HG03025 (cell line): Measurements from ENCODE around the gene SGMS1.
"Not testable (repeated sequence)": the region's sequence is repeated elsewhere in the genome, so short reads cannot be mapped to it uniquely, and the experiment has no call there.

ENCODE experiments used
- ATAC-seq: cut with Tn5 transposase; IDR thresholded peaks from one replicate; pipeline ENCODE4 v1.9.1; 2021; ENCODE audit warnings: mild to moderate bottlenecking, moderate library complexity; ENCODE audit not compliant: unreplicated experiment, low FRiP score

The SGMS1 gene

GRCh38 chr10:50561816-50562215, 61.9 kb downstream of the SGMS1 start:
- ATAC-seq = no peak

- ATAC-seq = no peak
Observed at GRCh38 chr10:50561266-50561665, 62.5 kb downstream of the SGMS1 start.

- no peak for ATAC-seq
Observed at GRCh38 chr10:50560370-50560769, 63.4 kb downstream of the SGMS1 start.

- ATAC-seq = no peak
Observed at GRCh38 chr10:50558371-50558770, 65.4 kb downstream of the SGMS1 start.

- ATAC-seq = no peak
Observed at GRCh38 chr10:50557130-50557682, 66.5 kb downstream of the SGMS1 start.

DNA sequence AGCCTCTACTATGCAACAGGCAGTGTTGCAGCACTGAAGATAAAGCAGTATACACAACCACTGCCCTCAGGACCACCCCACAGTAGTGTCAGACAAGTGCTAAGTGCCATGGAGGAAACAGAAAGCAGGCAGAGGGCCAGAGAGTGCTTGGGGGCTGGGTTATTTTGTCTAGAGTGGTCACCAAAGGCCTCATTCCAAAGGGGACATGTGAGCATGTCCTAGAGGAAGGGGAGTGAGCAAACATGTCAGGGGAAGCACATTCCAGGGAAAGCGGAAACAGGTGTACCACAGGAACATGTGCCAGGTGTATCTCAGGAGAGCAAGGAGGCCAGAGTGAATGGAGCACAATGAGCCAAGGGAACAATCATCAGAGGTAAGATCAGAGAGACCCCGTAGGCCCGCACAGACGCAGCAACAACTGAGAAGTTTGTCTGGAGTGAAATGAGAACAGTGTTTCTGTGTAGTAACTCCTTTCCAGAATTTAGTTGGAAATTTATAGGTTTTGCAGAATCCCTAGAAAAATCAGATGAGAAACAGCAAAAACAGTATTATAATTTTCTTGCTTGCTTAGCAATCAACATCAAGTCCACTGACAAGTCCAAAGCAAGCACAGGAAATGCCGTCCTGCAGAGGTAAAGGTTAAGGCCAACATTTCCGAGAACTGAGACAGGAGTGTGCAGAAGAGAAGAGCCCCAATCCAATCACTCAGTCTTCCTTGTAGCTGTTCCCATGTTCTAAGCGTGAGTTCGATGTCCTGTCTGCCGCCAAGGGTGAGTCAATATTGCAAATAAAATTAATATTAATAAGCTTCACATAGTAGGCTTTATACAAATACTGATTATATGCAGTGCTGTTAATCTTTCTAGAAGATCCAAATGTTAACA, 67.3 kb downstream of the SGMS1 start:
- no peak for ATAC-seq

- no peak for ATAC-seq
Observed at GRCh38 chr10:50554995-50555568, 68.7 kb downstream of the SGMS1 start.

- ATAC-seq = no peak
Observed at GRCh38 chr10:50554376-50554994, 69.3 kb downstream of the SGMS1 start.

DNA sequence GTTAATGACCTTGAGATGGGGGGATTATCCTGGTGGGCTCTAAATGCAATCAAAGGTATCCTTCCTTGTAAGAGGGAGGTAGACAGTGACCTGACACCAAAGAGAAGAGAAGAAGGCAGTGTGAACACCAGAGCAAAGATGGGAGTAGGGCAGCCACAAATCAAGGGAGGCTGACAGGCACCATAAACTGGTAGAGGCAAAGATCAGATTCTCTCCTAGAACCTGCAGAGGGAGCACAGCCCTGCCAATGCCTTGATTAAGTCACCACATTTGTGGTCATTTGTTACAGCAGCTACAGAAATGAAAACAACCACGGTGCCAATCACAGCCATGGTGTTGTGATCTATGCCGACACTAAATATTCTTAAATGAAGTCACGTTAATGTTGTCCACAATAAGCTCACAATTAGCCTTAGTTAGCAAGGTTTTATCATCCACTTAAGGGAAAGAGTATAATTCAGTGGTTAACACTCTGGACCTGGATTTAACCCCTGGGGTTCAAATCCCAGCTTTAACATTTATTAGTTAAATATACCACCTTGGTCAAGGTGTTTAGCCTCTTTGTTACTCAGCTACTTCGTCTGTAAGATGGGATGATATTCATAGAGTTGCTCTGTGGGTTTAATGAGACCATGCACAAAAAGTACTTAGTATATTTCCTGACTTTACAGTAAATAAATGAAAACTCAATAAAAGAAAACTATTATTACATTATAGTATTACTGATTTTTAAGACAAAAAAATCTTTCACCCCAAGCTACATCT, 70.8 kb downstream of the SGMS1 start:
- no peak for ATAC-seq

DNA sequence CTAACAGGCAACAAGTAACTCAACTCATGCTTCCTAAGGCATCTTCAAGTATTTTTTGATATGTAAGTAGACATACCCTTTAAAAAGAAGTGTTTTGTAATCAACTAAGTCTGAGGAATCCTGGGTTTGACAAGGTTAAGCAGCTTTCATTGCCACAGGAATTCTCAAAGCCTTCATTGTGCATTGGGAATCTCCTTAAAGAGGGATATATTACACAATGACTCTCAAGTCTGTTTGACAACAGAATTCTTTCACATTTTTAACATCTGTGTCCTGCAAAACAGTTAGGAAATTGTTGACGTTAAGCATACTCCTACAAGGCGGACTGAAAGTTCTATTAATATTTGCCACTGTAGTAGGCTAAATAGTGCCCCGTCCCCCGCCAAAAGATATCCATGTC, 71.4 kb downstream of the SGMS1 start:
- ATAC-seq = no peak

- ATAC-seq = no peak
Observed at GRCh38 chr10:50551894-50552293, 71.9 kb downstream of the SGMS1 start.

DNA sequence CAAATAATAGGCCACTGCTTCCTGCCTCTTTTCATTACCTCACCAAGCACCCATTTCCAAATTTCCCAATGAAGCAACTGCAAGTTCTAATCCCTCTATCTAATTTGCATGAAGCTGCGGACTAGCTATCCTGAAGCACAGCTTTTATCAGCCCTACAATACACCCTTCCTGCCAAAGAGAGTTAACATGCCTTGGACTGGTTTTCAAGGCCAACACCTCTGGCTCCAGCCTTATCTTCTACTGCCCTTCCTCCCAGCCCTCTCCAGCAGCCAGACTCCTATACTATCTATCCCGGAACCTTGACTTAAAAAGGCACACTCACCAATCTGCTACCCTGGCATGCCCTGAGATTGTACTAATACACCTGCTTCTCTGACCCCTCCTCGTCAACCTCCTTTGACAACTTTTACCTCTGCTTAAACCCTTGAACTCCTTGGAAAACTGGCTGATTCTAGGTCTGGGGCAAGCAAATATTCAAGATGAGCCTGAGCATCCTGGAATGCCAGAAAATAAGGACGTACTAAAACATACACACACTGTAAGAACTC, 73.4 kb downstream of the SGMS1 start:
- no peak for ATAC-seq

- ATAC-seq = not testable (repeated sequence)
Observed at GRCh38 chr10:50549186-50549585, 74.6 kb downstream of the SGMS1 start.

- ATAC-seq = not testable (repeated sequence)
Observed at GRCh38 chr10:50548481-50548880, 75.3 kb downstream of the SGMS1 start.

GRCh38 chr10:50546287-50546686, 77.5 kb downstream of the SGMS1 start:
- ATAC-seq = not testable (repeated sequence)

- ATAC-seq = no peak
Observed at GRCh38 chr10:50545846-50546245, 77.9 kb downstream of the SGMS1 start.

- ATAC-seq = no peak
Observed at GRCh38 chr10:50544857-50545429, 78.8 kb downstream of the SGMS1 start.

DNA sequence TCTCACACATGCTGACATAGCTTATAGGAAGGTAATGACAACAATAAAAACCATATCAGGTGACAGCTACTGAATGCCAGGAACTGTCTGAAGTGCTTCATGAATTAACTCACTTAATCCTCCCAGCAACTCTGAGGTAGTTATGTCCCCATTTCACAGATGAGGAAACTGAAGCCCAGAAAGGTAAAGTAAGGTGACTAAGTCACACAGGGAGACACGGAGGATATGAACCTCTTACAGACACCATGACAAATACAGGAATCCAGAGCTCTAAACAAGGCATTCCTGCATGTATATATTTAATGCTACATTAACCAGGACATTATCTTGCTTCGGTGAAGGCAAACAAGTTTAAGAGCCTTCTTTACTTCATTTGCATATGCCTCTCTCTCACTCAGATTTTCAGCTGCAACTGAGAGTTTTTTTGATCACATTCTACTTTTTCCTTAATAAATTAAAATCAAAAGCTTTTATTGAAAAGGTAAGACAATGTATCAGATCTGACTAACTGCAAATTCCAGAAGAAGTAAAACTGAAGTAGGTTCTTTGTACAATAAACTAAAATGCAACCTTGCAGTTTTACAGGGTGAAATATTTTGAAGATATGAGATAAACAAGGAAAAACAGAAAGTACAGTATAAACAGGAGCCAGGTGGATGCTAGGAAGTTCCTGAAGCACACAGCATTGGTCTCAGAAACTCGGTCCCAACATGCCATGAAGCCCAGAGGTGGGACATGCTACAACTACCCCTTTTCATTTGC, 79.5 kb downstream of the SGMS1 start:
- no peak for ATAC-seq

DNA sequence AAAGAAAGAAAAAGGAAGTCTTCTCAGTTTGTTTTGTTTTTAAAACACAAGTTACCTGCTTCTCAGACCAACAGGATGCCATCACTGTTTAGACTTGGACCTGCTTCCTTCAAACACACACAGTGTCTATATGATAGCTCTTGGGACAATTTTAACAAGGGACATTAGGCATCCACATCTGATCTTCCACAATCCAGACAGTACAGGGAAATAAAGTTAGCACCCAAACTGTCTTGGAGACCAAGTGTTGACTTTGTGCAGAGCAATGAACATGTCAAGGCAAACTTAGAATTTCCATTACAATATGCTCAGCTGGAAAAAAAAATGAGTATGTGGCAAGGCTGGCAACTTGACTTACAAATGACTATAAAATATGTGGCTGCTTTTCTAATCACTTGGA, 80.9 kb downstream of the SGMS1 start:
- ATAC-seq = no peak
